GM19240 (cell line): Measurements from ENCODE around the gene GSDME.

ENCODE experiments used
- DNase-seq: peaks from one replicate; pipeline ENCODE4 v3.0.0; 2011; ENCODE audit warnings: low spot score; ENCODE audit not compliant: insufficient read length

GSDME gene

GRCh38 chr7:24706211-24707170 is 50.8 kb downstream of the GSDME start:
- no peak for DNase-seq

- DNase-seq = no peak
Observed at GRCh38 chr7:24705461-24705954, 51.8 kb downstream of the GSDME start.

GRCh38 chr7:24704311-24704710 is 53.0 kb downstream of the GSDME start:
- no peak for DNase-seq

- DNase-seq = no peak
Observed at GRCh38 chr7:24703296-24703695, 54.0 kb downstream of the GSDME start.

- DNase-seq = no peak
Observed at GRCh38 chr7:24702755-24703154, 54.5 kb downstream of the GSDME start.

- no peak for DNase-seq
Observed at GRCh38 chr7:24701261-24702235, 55.7 kb downstream of the GSDME start.

GRCh38 chr7:24700521-24701260 is 56.6 kb downstream of the GSDME start:
- no peak for DNase-seq

- DNase-seq = no peak
Observed at GRCh38 chr7:24698531-24699266, 58.6 kb downstream of the GSDME start.

GRCh38 chr7:24697416-24697815 is 59.8 kb downstream of the GSDME start:
- no peak for DNase-seq

- DNase-seq = no peak
Observed at GRCh38 chr7:24692592-24692991, 64.7 kb downstream of the GSDME start.

- no peak for DNase-seq
Observed at GRCh38 chr7:24690251-24690650, 67.0 kb downstream of the GSDME start.

- DNase-seq = no peak
Observed at GRCh38 chr7:24685708-24686107, 71.6 kb downstream of the GSDME start.

GRCh38 chr7:24670782-24671181 is 86.5 kb downstream of the GSDME start:
- no peak for DNase-seq

- no peak for DNase-seq
Observed at GRCh38 chr7:24669971-24670591, 87.2 kb downstream of the GSDME start.

GRCh38 chr7:24668927-24669635 is 88.2 kb downstream of the GSDME start:
- DNase-seq = no peak

- DNase-seq = no peak
Observed at GRCh38 chr7:24665564-24666294, 91.5 kb downstream of the GSDME start.

- no peak for DNase-seq
Observed at GRCh38 chr7:24660546-24660945, 96.7 kb downstream of the GSDME start.

- no peak for DNase-seq
Observed at GRCh38 chr7:24659505-24659904, 97.8 kb downstream of the GSDME start.

- DNase-seq = no peak
Observed at GRCh38 chr7:24657980-24658379, 99.3 kb downstream of the GSDME start.
